NCI-H446 (cell line): Measurements from ENCODE around the gene RPLP2.

ENCODE experiments used
- DNase-seq, 2 experiments: peaks; one replicate each; lab custom pipeline; 2025; lab: John Stamatoyannopoulos, UW

RPLP2 gene

DNA sequence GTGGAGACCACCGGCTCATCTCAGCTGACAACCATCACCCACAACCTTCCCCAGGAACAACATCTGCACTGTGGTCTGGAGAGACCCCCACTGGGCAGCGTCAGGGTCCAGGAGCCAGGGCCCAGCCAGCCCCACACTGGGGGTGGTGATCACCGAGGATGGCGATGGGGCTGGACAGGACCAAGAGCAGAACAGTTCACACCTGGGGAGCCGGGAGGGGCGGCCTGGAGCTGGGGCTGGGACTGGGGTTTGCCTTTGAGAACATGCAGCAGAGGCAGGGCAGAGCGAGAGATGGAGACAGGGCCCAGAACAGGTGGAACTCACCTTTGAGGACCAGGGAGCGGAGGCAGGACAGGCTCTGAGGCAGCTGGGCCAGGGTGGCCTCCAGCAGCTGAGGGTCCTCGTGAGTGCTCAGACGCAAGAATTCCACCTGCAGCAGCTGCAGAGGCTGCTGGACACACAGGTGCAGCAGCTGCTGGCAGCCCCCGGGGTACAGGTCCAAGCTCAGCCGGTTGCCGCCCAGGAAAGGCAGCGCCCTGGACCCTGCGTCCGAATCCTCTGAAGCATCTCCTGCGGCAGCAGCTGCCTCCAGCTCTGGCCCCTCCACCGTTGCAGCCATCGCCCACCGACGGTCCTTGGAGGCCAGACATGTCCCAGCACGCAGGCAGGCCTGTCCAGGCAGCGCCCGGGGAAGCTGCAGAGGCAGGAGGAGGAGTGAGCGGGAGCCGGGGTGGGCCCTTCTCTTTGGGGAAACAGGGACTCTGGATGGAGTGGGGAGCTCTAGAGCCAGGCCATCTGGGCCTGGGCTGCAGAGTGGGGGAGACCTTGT is 5.8 kb upstream of the RPLP2 start:
- DNase-seq: no peak

DNA sequence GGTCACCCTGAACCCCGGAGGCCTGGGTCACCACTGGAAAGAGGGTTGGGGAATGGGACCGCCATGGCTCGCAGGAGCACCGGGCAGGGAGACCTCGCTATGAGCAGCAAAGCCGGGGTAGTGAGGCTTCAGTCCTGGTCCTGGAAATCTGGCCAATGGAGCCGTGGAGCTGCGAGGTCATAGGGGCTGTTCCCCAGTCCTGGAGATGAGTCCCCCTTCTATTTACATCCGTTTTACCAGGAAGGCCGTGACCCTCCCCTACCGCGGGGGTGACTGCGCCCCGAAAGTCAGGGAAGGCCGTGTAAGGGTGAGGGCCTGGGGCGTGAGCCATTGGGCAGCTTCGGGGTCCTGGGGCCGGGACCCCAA is 5.2 kb upstream of the RPLP2 start:
- no peak for DNase-seq

DNA sequence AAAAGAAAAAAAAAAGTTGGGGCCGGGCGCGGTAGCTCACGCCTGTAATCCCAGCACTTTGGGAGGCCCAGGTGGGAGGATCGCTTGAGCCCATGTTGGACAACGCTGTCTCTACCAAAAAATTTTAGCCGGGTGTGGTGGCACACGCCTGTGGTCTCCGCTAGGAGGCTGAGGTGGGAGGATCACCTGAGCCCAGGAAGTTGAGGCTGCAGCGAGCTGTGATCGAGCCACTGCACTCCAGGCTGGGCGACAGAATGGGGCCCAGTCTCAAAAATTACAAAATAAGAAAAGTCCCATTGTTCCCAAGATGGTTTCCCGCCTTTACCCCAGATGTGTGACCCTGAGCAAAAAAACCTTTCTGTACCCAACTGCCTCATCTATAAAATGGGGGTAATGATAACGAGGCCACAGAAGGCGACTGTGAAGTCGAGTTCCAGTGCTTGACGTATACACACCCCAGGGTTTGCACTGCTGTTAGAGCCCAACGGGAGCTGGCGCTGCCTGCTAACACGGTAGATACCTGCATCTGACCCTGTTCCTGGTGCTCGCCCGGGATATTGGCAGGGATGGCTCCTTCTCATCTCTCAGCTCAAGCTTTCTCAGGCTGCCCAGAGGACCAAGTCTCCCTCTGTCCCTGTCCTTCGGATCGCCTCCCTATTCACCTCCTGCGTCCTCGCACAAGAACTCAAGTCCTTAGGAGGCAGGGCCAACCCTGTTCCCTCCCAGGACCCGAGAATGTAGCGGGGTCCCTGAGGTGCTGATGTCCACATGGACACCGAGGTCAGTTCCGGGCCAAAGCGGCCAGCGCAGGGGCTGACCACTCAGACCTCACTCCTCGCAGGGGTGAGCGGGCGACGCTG is 1.1 kb upstream of the RPLP2 start:
- DNase-seq: no peak

DNA sequence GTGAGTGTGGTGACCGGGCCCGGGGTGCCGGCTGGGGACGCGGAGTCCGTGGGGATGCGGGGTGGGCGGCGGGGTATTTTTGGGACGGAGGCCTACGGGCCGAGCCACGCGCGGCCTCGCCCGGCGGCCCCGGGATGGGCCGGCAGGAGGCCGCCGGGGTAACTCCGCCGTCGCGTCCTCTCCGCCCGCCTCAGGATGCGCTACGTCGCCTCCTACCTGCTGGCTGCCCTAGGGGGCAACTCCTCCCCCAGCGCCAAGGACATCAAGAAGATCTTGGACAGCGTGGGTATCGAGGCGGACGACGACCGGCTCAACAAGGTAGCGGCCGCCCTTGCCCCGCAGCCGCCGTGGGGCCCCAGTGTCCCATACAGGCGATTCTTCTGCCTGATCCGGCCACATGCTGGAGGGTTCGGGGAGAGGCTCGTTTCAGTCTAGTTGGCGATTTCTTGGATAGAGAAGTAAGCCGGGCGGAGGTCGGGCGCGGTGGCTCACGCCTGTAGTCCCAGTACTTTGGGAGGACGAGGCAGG is 337 bp downstream of the RPLP2 start:
- DNase-seq: no peak

DNA sequence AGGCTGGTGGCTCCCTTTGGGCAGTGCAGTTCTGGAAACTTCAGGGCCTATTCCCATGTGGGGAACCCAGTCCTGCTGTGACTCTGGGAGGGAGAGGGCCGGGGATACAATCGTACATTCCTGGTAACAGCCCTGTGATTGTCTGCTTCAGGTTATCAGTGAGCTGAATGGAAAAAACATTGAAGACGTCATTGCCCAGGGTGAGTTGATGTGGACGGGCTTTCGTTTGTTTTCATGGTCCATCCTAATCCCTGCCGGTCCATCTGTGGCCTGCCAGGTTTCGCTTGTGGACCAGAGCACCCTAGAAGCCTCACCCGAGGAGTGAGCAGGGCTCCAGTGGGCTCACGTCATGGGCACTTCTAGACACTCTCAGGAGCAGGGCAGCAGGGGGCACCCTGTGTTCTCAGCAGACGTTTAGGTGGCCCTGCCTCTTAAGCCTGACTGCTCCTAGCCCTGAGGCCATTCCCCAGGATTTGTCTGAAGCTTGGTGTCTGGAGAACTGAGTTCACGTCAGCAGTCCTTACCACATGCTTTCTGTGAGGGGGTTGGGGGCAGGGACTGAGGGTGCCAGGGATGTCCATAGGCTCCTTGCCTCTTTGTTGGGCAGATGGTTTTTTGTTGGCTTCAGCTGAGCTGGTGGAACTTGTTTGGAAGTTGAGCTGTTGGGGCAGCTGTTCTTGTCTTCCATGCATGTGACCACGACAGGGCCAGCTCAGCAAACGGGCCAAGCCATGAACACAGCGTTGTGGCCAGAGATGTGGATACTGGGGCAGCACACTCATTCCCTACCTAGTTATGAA is 1.9 kb downstream of the RPLP2 start:
- DNase-seq: no peak

DNA sequence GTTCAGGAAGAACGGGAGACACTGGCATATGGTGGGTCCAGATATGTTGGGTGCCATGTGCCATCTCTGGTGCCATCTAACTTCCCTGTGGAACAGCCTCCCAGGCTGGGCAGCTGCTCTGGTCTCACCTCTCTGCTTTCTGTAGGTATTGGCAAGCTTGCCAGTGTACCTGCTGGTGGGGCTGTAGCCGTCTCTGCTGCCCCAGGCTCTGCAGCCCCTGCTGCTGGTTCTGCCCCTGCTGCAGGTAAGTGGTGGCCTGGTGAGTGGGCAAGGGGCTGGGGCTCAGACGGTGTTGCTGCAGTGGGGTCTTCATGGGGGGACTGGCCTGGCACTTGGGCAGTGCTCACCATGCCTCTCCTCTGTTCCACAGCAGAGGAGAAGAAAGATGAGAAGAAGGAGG is 2.6 kb downstream of the RPLP2 start:
- DNase-seq: no peak

DNA sequence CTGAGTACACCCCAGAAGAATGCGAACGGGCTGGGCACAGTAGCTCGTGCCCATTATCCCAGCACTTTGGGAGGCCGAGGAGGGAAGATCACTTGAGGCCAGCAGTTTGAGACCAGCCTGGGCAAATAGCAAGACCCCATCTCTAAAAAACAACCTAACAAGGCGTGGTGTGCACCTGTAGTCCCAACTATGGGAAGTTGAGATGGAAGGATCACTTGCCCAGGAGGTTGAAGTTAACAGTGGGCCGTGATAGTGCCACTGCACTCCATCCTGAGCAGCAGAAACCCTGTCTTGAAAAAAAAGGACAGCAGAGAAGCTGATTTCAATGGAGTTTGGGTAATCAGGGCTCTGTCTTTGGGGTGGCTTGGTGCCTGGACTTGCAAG is 3.3 kb downstream of the RPLP2 start:
- DNase-seq: no peak

DNA sequence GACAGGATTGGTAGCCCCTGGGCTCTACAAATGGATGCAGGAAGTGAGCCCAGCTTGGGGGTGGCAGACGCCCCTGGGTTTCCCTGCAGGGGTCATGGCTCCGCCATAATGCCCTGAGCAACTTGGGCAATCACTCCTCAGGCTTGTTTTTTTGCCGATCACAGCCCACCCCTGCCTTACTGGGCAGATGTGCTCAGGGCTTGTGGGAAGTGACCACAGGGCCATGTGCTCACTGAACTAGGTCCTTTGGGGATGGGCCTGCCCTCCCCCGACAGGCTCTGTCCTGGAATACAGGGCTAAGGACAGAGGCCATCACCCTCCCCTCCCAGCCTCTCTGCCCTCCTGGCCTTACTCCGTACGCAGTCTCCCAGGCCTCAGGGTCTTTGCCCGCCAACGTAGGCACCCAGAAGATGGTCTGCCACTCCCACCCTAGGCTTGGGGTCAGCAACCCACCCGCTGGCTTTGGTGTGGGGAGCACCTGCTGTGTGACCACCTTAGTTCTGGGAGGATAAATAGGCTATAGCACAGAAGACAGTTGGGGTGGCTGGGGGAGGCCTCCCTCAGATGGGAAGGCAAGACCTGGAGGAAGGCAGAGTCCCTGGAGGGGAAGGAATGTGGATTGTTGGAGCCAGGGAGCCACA is 3.8 kb downstream of the RPLP2 start:
- DNase-seq: no peak

DNA sequence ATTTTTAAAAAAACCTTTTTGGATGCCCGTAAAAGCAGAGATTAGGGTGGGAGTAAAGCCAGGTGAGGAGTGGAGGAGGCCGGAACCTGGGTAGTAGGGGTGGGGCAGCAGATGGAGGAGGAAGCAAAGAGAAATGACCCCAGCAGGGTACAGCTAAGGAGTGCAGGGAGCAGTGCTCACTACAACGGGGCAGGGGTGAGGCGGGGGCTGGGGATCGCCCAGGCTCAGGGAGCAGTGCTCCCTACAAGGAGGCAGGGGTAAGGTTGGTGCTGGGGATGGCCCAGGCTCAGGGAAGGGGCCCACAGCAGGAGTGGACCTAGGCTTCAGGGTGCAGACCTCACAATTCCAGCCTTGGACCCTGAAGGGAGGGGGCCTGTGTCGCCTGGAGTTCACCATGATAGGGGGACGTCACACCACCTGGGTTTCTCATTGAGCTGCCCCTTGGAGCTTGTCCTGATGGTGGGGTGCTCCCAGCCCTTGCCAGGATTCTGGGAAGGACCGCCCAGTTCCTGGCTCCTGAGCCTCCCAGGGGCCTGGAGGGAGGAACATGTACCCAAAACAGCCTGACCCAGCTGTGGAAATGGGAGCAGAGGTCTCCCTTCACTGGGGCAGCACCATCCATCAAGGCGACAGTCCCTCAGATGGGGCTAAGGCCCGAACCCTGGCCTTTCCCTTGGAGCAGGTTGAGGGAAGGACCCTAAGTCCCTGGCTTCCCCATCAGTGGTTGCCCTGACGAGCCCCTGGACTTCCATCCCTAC is 6.1 kb downstream of the RPLP2 start:
- no peak for DNase-seq

DNA sequence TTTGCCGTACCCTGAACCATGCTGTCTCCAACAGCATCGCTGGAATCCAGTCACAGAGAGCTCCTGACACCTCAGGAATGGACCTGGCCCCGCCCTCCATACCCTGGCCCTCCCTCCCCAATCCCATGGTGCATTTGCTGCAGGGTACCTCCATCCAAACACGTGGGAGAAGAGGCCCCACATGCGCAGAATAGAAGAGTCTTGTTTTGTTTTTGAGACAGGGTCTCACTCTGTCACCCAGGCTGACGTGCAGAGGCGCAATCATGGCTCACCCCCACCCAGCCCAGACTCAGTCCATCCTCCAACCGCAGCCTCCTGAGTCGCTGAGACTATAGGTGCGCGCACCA is 6.6 kb downstream of the RPLP2 start:
- DNase-seq: no peak

DNA sequence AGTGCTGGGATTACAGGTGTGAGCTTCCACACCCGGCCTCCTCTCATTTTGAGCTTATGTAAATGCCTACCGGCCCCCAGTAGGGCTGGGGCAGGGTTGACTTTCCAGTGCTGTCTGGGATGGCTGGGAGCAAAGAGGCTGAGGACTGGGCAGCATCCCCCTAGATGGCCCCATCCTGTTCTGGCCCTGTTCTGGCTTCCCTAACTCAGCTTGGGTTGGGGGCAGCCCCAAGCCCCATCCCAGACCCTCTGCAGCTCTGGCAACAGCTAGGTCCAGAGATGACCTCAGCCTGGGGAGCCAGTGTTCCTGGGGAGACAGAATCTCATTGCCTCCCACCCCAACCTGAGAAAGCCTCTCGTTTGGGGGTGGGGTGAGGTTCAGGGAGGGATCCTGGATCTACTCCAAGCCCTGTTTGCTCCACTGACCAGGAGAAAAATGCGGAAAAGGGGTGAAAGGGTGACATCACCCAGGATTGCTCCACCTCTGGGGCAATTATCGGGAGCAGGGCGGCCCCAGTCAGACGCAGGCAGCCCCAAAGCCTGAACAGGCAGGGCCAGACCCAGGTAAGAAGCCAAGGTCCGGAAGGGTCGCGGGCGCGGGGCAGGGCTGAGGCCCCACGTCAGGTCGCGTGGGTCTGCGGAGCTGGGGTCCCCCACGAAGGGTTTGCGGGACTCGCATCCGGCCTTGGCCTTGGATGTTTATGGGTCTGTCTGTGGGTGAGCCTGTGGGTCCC is 8.8 kb downstream of the RPLP2 start, which contains the start of gene PNPLA2:
Gene PNPLA2 (plus strand): TSS at position 519 of the 733 bp plus-strand sequence. CDS start 805 bp downstream, outside the sequence.
- DNase-seq: no peak

DNA sequence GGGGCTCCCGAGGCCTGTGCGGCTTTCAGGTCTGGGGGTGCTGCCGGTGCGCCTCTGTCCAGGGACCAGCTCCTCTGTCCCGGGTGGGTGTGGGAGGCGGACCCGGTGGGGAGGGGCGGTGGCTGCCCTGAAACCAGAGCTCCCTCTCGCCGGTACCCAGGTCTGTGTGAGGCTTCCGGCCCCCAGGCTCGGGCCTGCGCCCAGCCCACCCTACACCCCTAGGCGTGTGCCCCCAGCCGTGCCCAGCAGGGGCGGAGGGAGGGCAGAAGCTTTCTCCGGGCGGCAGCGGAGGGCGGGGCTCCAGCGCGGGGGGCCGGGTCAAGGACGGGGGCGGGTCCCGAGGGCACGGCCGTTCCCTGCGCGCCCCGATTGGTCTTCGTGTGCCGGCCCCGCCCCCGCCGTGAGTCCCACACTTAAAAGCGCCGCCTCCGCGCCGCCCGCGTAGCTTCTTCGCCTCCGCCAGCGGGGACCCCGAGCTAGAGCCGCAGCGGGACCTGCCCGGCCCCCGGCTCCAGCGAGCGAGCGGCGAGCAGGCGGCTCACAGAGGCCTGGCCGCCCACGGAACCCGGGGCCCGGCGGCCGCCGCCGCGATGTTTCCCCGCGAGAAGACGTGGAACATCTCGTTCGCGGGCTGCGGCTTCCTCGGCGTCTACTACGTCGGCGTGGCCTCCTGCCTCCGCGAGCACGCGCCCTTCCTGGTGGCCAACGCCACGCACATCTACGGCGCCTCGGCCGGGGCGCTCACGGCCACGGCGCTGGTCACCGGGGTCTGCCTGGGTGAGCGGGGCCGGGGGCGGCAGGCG is 9.6 kb downstream of the RPLP2 start:
- DNase-seq: peak; percentile 71 to 94

DNA sequence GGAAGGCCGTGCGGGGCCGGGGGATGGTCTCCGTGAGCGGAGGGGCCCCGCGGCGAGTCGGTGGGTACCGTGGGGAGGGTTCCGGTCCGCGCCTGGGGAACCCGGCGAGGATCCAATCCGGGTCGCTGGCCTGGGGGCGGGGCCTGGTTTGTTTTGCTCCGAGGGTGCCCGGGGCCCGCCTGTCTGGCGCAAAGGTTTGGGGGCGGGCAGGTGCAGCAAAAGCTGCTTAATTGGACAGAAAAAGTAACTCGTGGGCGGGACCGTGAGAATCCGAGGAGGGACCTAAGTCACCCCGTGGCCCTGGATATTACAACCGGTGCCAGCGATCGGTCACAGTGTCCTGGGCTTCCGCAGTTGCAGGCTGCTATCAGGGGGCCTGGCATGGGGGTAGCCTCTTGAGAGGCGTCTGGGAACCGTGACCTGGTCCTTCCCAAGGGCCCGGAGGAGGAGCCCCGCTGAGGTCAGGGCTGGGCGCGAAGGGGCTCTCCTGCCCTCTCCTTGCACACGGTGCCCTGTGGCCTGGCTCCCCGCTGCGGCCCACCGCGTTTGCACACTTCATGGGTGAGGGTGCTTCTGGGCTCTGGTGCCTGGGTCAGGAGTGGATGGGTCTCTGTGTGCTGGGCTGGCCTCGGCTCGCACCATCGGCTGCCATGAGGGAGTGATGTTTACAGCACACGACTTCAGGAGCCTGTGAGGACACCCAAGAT is 10.3 kb downstream of the RPLP2 start:
- peak; percentile 34 to 65 for DNase-seq

DNA sequence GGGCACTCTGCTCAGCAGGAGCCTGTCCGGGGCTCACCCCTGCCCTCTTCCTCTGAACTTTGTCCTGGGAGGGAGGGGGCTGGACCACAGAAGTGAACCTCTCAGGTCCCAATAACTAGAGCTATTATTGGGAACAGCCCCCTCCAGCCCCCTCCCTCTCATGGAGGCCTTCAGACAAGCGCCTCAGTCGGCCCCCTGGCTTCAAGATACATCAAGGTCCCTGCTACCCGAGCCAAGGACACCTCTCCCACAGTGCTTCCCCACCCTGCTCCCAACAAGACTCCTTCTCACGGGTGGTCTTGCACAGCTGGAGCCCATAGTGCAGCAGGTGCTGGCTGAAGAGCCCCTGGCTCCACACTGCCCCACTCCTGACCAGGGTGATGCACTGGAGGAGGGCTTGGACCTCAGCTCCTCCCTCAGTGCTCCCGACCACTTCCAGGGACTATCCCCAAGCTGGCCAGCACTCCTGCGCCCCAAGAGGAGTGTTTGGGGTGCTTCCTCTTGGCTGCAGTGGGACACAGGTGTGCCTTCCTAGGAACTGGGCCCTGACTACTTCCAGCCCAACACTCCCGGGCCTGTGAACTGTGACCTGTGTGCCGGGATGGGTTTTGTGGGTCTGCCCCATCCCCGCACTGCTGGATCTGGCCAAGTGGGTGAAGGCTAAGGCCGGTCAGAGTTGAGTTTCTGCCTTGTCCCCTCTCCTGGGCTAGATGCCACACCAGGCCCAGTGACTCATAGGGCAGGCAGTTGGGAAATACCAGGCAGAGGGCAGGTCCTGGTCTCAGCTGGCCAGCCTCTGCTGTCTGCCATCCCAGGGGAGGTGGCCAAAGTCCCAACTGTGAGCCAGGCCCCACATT is 11.1 kb downstream of the RPLP2 start:
- DNase-seq: no peak

DNA sequence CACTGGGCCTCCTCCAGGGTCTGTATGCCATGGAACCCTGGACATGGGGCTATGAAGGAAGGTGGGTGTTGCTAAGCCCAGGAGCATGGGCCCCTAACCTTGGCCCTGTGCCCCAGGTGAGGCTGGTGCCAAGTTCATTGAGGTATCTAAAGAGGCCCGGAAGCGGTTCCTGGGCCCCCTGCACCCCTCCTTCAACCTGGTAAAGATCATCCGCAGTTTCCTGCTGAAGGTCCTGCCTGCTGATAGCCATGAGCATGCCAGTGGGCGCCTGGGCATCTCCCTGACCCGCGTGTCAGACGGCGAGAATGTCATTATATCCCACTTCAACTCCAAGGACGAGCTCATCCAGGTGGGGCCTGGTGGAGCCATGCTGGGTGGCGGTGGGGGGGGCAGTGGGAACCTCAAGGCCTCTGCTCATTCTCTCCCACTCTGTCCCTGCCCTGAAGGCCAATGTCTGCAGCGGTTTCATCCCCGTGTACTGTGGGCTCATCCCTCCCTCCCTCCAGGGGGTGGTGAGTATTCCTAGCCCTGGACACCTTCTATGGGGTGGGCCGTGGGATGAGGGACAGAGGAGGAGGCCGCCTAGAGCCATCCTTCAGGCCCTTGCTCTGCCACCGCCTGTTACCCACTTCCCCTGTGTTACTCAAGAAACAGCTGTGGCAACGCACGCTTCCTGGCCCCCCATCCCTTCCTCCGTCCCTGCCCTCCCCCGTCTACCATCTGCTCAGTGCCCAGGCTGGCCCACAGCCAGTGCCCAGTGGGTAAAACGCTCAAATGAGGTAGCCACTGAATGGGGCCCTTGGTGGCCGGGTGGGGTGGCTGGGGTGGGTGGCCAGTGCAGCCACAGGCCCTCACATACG is 12.0 kb downstream of the RPLP2 start:
- DNase-seq: no peak

DNA sequence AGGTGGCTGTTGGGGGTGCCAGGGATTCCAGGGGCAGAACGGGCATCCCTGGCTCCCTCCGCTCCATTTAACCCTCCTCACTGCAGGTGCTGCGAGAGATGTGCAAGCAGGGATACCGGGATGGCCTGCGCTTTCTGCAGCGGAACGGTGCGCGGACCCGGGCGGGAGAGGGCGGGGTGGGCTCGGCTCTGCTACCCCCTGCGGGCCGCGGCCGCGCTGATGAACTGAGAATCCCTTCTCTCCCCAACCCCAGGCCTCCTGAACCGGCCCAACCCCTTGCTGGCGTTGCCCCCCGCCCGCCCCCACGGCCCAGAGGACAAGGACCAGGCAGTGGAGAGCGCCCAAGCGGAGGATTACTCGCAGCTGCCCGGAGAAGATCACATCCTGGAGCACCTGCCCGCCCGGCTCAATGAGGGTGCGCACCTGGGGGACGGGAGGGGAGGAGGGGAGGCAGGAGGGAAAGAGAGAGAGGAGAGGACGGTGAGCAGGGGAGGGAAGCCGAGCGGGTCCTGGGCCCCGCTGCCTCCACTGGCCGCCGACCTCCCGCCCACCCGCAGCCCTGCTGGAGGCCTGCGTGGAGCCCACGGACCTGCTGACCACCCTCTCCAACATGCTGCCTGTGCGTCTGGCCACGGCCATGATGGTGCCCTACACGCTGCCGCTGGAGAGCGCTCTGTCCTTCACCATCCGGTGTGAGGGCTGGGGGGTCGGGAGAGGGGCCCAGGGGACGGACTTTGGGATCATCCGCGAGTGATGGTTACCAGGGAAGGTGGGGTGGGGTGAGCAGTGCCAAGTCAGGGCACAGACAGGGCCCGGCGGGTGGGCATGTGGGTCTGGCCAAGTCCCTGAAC is 13.9 kb downstream of the RPLP2 start:
- no peak for DNase-seq
